Right lobe of liver (tissue), 6 donors: ENCODE measurements around the gene PPP4C. TPM values are rescaled to one million over a fixed set of nuclear protein-coding genes. Genes with fewer than 3 reads are reported as not detected.

Experiments
- ATAC-seq, 4 donors: fragments of 200-7000 bp; cut with Tn5 transposase; one replicate each; pipeline ENCODE4 v1.9.1; 2020; ENCODE audit warnings: mild to moderate bottlenecking in 4 of 4, moderate library complexity in 4 of 4
- DNase-seq, 3 donors: peaks; one replicate each; pipeline ENCODE4 v3.0.0-alpha.2; 2020
- H3K27ac ChIP-seq, 3 donors: fragments of 200-600 bp; one replicate each; pipeline ENCODE4 v1.8.0; 2022
- H3K27me3 ChIP-seq, 2 donors: fragments of 200-600 bp; one replicate each; pipeline ENCODE4 v1.8.0; 2022
- H3K36me3 ChIP-seq, 4 donors: fragments of 200-600 bp; sonication (generic) in 1 of 4; one replicate each; pipeline versions ENCODE4 v1.5.1 to v1.8.0; 2017 to 2022; ENCODE audit warnings: control low read depth in 1 of 4
- H3K4me1 ChIP-seq, 4 donors: fragments of 200-600 bp; sonication (generic) in 1 of 4; one replicate each; pipeline versions ENCODE4 v1.5.1 to v1.8.0; 2017 to 2022; ENCODE audit warnings: control low read depth in 1 of 4
- H3K4me3 ChIP-seq, 3 donors: fragments of 200-600 bp; one replicate each; pipeline ENCODE4 v1.8.0; 2022
- H3K9me3 ChIP-seq, 4 donors: fragments of 200-600 bp; sonication (generic) in 1 of 4; one replicate each; pipeline versions ENCODE4 v1.5.1 to v1.8.0; 2017 to 2022; ENCODE audit warnings: control low read depth in 1 of 4
- CTCF ChIP-seq, 4 donors: fragments of 200-600 bp in 3 of 4; fragments of 450-650 bp in 1 of 4; IDR thresholded peaks; one replicate each; pipeline versions ENCODE4 v1.5.1 to v1.8.0; 2016 to 2022; ENCODE audit warnings: antibody characterized with exemption in 4 of 4, mild to moderate bottlenecking in 2 of 4
- POLR2A ChIP-seq: fragments of 450-650 bp; IDR thresholded peaks from one replicate; pipeline ENCODE4 v1.6.1; 2017; ENCODE audit warnings: antibody characterized with exemption, mild to moderate bottlenecking
- WGBS: methylation state at CpG from one replicate; pipeline ENCODE4 v1.1.6; 2018; ENCODE audit warnings: low coverage, low lambda C conversion rate; ENCODE audit not compliant: insufficient coverage; ENCODE audit errors: missing lambda C conversion rate; 5-methylcytosine and 5-hydroxymethylcytosine counted together
- intact Hi-C, 2 donors: fragments of 100-400 bp; cut with DNase I; formaldehyde crosslinking; loops; one replicate each; pipeline versions ENCODE4 v1.11.2 to v1.14.1; 2022
- total RNA-seq, 6 experiments: library from RNA; depleted of rRNA in 2 of 6; stranded (reverse); fragments of >200 nt in 2 of 6; fragmentation: NEBNext Ultra II Directional in 3 of 6; extraction: Animal tissue kit (Norgen Biotek cat#: 25700) in 3 of 6; gene quantifications; one replicate each; pipeline versions ENCODE4 v1.1.0 to v1.2.4, GENCODE V29; 2016 to 2023
- donor health status: DM: no; HTN: yes; CAD: no.
- donor health status: DM: no; HTN: no; CAD: no.
- donor health status: DM: no; HTN: no; CAD: no.
- donor health status: DM: no; HTN: yes; CAD: no.
- donor health status: DM: no; HTN: yes; CAD: no.

PPP4C gene
- total RNA-seq, 6 experiments from 2014 or later, result 43.1 to 59.7 (median 47.0) TPM

- WGBS, result no CpG with 5 or more reads among the region's 7 CpGs
- Histone ChIP-seq H3K27ac (no peak overlapping the region), H3K4me1 (no peaks in the 10 kb centered on the region), H3K9me3 (no peaks in the 10 kb centered on the region), H3K4me3 (no peak overlapping the region), H3K36me3 (peaks cover 0 to 36% (median 4%) of the 10 kb centered on the region in 4 donors), H3K27me3 (no peaks in the 10 kb centered on the region)
- TF ChIP-seq POLR2A, result no peak
- intact Hi-C loops, result no loop called here
- ATAC-seq (no peak), DNase-seq (no peak)
Measured at GRCh38 chr16:30115238-30115637, 39.4 kb downstream of the PPP4C start.

GRCh38 chr16:30116291-30117207, 40.8 kb downstream of the PPP4C start:
- no peak for DNase-seq
- no peaks in the 10 kb centered on the region for H3K4me1 ChIP-seq
- H3K27ac ChIP-seq, result no peak overlapping the region
- ATAC-seq, result no peak
- intact Hi-C loops, result no loop called here
- H3K9me3 ChIP-seq, result no peaks in the 10 kb centered on the region
- no peaks in the 10 kb centered on the region for H3K27me3 ChIP-seq
- H3K4me3 ChIP-seq, result no peak overlapping the region
- TF ChIP-seq CTCF (IDR thresholded peaks at IDR 0.05), result no peak
- TF ChIP-seq POLR2A, result no peak
- WGBS, result 60% methylated on average over 1 of the region's 16 CpGs
- H3K36me3 ChIP-seq, result peaks cover 0 to 36% (median 4%) of the 10 kb centered on the region in 4 donors

GRCh38 chr16:30117768-30118167, 42.0 kb downstream of the PPP4C start:
- Histone ChIP-seq H3K27me3 (no peaks in the 10 kb centered on the region), H3K9me3 (no peaks in the 10 kb centered on the region), H3K36me3 (peaks cover 0 to 36% (median 4%) of the 10 kb centered on the region in 4 donors), H3K4me3 (no peak overlapping the region), H3K4me1 (peaks cover 0 to 4% (median 0%) of the 10 kb centered on the region in 4 donors), H3K27ac (no peak overlapping the region)
- intact Hi-C loops, result no loop called here
- no peak for DNase-seq
- TF ChIP-seq POLR2A, result no peak
- no peak for TF ChIP-seq CTCF (IDR thresholded peaks at IDR 0.05)
- no peak for ATAC-seq
- no CpG with 5 or more reads among the region's 10 CpGs for WGBS

GRCh38 chr16:30119428-30119827, 43.6 kb downstream of the PPP4C start:
- WGBS, result 96% methylated on average over 2 of the region's 2 CpGs
- Histone ChIP-seq H3K4me1 (peaks cover 0 to 14% (median 0%) of the 10 kb centered on the region in 4 donors), H3K27me3 (no peaks in the 10 kb centered on the region), H3K27ac (no peak overlapping the region), H3K9me3 (no peaks in the 10 kb centered on the region), H3K4me3 (no peak overlapping the region), H3K36me3 (peaks cover 0 to 36% (median 4%) of the 10 kb centered on the region in 4 donors)
- DNase-seq (no peak), ATAC-seq (no peak)
- intact Hi-C loops, result no loop called here
- no peak for TF ChIP-seq CTCF (IDR thresholded peaks at IDR 0.05)
- TF ChIP-seq POLR2A, result no peak
